Stomach (tissue), 4 donors: ENCODE measurements around the gene DAB1.

ENCODE experiments used
- EP300 ChIP-seq: sonication (generic); formaldehyde crosslinking; IDR thresholded peaks from one replicate; pipeline ENCODE4 v1.6.1; 2017; ENCODE audit warnings: antibody characterized with exemption
- POLR2A ChIP-seq, 4 donors: fragments of 450-650 bp; IDR thresholded peaks; one replicate each; pipeline ENCODE4 v1.6.1; 2016; ENCODE audit warnings: antibody characterized with exemption in 4 of 4, control low read depth in 2 of 4, mild to moderate bottlenecking in 1 of 4, moderate library complexity in 1 of 4

GRCh38 chr1:57270927-57271698 is 152.7 kb downstream of the DAB1 start:
- TF ChIP-seq POLR2A (IDR thresholded peaks at IDR 0.05) (no peak), EP300 (no peak)
